Measurements from ENCODE around the gene SECISBP2L.

DNA sequence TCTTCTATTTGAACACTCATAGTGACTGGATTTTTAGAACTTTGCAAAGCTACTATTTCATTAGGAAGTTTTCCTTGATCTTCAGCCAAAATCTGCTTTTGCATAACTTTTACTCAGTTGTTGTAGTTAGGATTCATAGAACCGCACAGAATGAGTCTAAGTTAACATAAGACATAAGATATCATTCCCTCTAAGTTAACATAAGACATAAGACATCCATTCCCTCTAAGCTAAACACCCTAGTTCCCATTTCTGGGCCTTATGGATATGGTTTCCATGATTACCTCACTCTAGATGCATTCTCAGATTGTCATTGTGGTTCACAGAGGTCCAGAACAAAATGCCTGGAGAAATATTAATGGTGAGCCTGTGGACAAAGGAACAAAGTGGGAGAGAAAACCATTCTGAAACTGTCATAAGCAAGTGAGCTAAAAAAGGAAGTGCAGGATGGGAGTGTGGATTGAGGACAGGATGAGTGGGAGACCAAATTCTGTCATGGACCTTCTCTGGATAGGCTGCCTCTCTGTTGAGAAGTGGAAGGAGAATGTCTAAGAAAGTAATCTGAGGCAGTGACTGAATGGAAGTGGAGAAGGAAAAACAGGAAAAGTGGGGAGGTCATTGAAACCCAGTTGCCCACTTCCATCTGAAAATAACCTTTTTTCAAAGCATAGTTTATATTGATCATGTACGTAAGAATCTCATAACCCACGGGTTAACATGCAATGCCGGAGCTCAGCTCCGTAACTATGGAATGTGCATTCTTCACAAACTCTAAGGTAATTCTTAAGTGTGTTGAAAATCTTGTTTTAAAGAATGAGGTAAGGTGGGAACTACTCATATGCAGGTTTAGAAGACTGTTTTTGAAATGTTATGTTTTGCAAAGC lies 37.4 kb upstream of the SECISBP2L start:
- TF ChIP-seq CEBPB (IDR thresholded peaks at IDR 0.05) = no peak
- no peak for TF ChIP-seq TAF1 (IDR thresholded peaks at IDR 0.05; ENCODE audit: low read depth)
- TF ChIP-seq USF1 (IDR thresholded peaks at IDR 0.05) = no peak
